ENCODE results near the gene CATSPER1. TPM values are rescaled to one million over a fixed set of nuclear protein-coding genes. Genes with fewer than 3 reads are reported as not detected.

CATSPER1 gene
- total RNA-seq, 1 experiment from 2014 or later: 0.61 TPM

GRCh38 chr11:66069715-66070603, 43.7 kb upstream of the CATSPER1 start, which contains the start of gene PACS1:
TSS of gene PACS1 (plus strand) at chr11:66070272. CDS start at chr11:66070487, 215 bp downstream.
- DNase-seq (ENCODE audit: unreplicated experiment): peak; percentile 47
- H3K4me1 Mint-ChIP-seq (ENCODE audit: insufficient read depth, unreplicated experiment): peaks cover 40% of the 10 kb centered on the region
- CTCF ChIA-PET: interaction anchor here (0.6 to 3.8 kb wide), 7 partner anchors 11 to 1738 kb away, joined by 3 to 75 read pairs (median 3); partner anchors contain the start of gene SF3B2
- TF ChIP-seq, protein P1, sequence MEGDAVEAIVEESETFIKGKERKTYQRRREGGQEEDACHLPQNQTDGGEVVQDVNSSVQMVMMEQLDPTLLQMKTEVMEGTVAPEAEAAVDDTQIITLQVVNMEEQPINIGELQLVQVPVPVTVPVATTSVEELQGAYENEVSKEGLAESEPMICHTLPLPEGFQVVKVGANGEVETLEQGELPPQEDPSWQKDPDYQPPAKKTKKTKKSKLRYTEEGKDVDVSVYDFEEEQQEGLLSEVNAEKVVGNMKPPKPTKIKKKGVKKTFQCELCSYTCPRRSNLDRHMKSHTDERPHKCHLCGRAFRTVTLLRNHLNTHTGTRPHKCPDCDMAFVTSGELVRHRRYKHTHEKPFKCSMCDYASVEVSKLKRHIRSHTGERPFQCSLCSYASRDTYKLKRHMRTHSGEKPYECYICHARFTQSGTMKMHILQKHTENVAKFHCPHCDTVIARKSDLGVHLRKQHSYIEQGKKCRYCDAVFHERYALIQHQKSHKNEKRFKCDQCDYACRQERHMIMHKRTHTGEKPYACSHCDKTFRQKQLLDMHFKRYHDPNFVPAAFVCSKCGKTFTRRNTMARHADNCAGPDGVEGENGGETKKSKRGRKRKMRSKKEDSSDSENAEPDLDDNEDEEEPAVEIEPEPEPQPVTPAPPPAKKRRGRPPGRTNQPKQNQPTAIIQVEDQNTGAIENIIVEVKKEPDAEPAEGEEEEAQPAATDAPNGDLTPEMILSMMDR (IDR thresholded peaks at IDR 0.05; ENCODE audit: unreplicated experiment): no peak
- intact Hi-C loops (cut with micrococcal nuclease): loop anchor here (1.0 kb wide), 1 partner anchor 64 kb away; no protein-coding TSS in a partner anchor
- peaks cover 55% of the 10 kb centered on the region for H3K36me3 Mint-ChIP-seq (ENCODE audit: insufficient read depth, unreplicated experiment)
- peak within 1 kb of the TSS; percentile 83 for H3K27ac Mint-ChIP-seq (ENCODE audit: low read depth, unreplicated experiment)
- H3K9me3 Mint-ChIP-seq (ENCODE audit: unreplicated experiment): no peaks in the 10 kb centered on the region
- peak within 1 kb of the TSS; percentile 86 for H3K4me3 Mint-ChIP-seq (ENCODE audit: unreplicated experiment)
- H3K27me3 Mint-ChIP-seq (ENCODE audit: insufficient read depth, unreplicated experiment): no peaks in the 10 kb centered on the region
- BruUV-seq (replicated peaks): no TSS peak
- POLR2A ChIA-PET: interaction anchor here (0.6 to 5.0 kb wide), 14 partner anchors 9 to 455 kb away, joined by 3 to 69 read pairs (median 6); partner anchors contain the start of genes FOSL1, PCNX3 and SF3B2

- intact Hi-C loops (cut with micrococcal nuclease): loop anchor here (1.0 kb wide), 2 partner anchors 65 to 189 kb away; no protein-coding TSS in a partner anchor
- TF ChIP-seq, protein P1 (IDR thresholded peaks at IDR 0.05; ENCODE audit: unreplicated experiment): no peak
- Mint-ChIP-seq H3K4me1 (ENCODE audit: insufficient read depth, unreplicated experiment) (peaks cover 43% of the 10 kb centered on the region), H3K4me3 (ENCODE audit: unreplicated experiment) (peak overlapping the region; percentile 71), H3K27ac (ENCODE audit: low read depth, unreplicated experiment) (peak overlapping the region; percentile 83), H3K27me3 (ENCODE audit: insufficient read depth, unreplicated experiment) (no peaks in the 10 kb centered on the region), H3K36me3 (ENCODE audit: insufficient read depth, unreplicated experiment) (peaks cover 54% of the 10 kb centered on the region), H3K9me3 (ENCODE audit: unreplicated experiment) (no peaks in the 10 kb centered on the region)
- ChIA-PET CTCF (interaction anchor here (0.6 to 3.8 kb wide), 28 partner anchors 8 to 737 kb away, joined by 3 to 75 read pairs (median 4); partner anchors contain the start of genes CST6, SF3B2 and YIF1A), POLR2A (interaction anchor here (0.6 to 5.0 kb wide), 6 partner anchors 12 to 180 kb away, joined by 3 to 69 read pairs (median 3); partner anchors contain the start of genes FOSL1 and SF3B2)
- peak; percentile 40 for DNase-seq (ENCODE audit: unreplicated experiment)
- no TSS peak for BruUV-seq (replicated peaks)
These were observed 42.8 kb upstream of the CATSPER1 start for GRCh38 chr11:66068923-66069714.

- peaks cover 51% of the 10 kb centered on the region for H3K4me1 Mint-ChIP-seq (ENCODE audit: insufficient read depth, unreplicated experiment)
- H3K36me3 Mint-ChIP-seq (ENCODE audit: insufficient read depth, unreplicated experiment): peaks cover 56% of the 10 kb centered on the region
- DNase-seq (ENCODE audit: unreplicated experiment): peak; percentile 70
- ChIA-PET POLR2A (interaction anchor here (1.1 to 5.0 kb wide), 3 partner anchors 14 to 45 kb away, joined by 3 to 69 read pairs (median 3); partner anchors contain the start of gene SF3B2), CTCF (interaction anchor here (0.6 to 3.8 kb wide), 39 partner anchors 9 to 736 kb away, joined by 3 to 75 read pairs (median 4); partner anchors contain the start of genes CST6, SF3B2 and YIF1A)
- peak overlapping the region; percentile 83 for H3K27ac Mint-ChIP-seq (ENCODE audit: low read depth, unreplicated experiment)
- TSS peak; percentile 75 for BruUV-seq (replicated peaks)
- no peak overlapping the region for H3K4me3 Mint-ChIP-seq (ENCODE audit: unreplicated experiment)
- intact Hi-C loops (cut with micrococcal nuclease): loop anchor here (1.0 kb wide), 1 partner anchor 190 kb away; no protein-coding TSS in a partner anchor
- TF ChIP-seq, protein P1 (IDR thresholded peaks at IDR 0.05; ENCODE audit: unreplicated experiment): peak; percentile 87
- H3K9me3 Mint-ChIP-seq (ENCODE audit: unreplicated experiment): no peaks in the 10 kb centered on the region
- H3K27me3 Mint-ChIP-seq (ENCODE audit: insufficient read depth, unreplicated experiment): no peaks in the 10 kb centered on the region
These were observed 42.0 kb upstream of the CATSPER1 start for GRCh38 chr11:66068154-66068821.
